ENCODE results near the gene THSD4.

DNA sequence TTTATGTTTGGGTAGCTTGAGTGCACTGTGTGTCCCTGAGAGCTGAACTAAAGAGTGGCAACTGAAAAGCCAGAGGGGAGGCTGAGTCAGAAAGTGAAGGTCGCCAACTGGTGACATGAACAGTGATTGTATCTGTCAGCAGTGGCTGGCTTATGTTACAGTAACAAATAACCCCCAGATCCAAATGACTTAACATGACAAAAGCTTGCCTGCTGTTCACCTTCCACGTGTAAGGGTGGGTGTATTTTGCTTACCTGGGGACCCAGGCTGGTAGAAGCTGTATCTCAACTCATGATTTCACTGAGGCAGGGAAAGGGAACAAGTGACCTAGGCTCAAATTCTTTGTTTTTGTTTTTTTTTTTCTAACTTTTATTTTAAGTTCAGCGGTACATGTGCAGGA, 147.3 kb downstream of the THSD4 start:
- TF ChIP-seq, protein P1, sequence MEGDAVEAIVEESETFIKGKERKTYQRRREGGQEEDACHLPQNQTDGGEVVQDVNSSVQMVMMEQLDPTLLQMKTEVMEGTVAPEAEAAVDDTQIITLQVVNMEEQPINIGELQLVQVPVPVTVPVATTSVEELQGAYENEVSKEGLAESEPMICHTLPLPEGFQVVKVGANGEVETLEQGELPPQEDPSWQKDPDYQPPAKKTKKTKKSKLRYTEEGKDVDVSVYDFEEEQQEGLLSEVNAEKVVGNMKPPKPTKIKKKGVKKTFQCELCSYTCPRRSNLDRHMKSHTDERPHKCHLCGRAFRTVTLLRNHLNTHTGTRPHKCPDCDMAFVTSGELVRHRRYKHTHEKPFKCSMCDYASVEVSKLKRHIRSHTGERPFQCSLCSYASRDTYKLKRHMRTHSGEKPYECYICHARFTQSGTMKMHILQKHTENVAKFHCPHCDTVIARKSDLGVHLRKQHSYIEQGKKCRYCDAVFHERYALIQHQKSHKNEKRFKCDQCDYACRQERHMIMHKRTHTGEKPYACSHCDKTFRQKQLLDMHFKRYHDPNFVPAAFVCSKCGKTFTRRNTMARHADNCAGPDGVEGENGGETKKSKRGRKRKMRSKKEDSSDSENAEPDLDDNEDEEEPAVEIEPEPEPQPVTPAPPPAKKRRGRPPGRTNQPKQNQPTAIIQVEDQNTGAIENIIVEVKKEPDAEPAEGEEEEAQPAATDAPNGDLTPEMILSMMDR (optimal IDR thresholded peaks at IDR 0.05 in 1 of 3, IDR thresholded peaks at IDR 0.05 in 1 of 3, conservative IDR thresholded peaks at IDR 0.05 in 1 of 3; ENCODE audit: extremely low read depth in 1 of 3, insufficient read depth in 2 of 3, low read length in 3 of 3) = no peak
- no peak for TF ChIP-seq EZH2 (IDR thresholded peaks at IDR 0.05; ENCODE audit: low read length)
